Erythroblast (primary cell): ENCODE measurements around the gene NYAP2.

ENCODE experiments used
- GATA1 ChIP-seq: IDR thresholded peaks from 2 replicates; pipeline ENCODE4 v1.6.1; 2011; ENCODE audit warnings: low read depth, mild to moderate bottlenecking, control low read depth, low read length, moderate library complexity
- POLR2A ChIP-seq: IDR thresholded peaks from 2 replicates; pipeline ENCODE4 v1.6.1; 2011; ENCODE audit warnings: mild to moderate bottlenecking, low read length

DNA sequence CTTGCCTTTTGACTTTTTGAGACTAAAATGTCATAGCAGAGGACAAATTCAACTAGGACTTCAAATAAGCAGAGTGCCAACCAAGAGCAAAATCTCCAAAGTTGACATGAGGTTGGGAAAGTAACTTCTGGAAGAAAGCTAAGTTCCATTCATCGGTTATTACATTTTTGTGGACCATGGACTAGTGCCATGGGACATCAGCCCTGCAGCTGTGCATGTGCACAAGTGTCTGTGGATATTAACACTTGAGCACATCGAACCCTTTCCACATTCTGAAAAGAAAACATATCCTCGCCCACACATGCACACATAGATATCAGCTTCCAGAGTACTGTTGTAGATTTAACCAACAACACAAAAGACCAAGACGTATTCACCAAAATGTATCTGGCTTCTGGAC is 262.6 kb downstream of the NYAP2 start:
- TF ChIP-seq POLR2A, result no peak
- no peak for TF ChIP-seq GATA1
